Measurements from ENCODE around the gene DHX29.

DHX29 gene

GRCh38 chr5:55294935-55295334 is 12.6 kb downstream of the DHX29 start:
- DNase-seq (ENCODE audit: low spot score) = no peak
- ChIA-PET POLR2A (ENCODE audit: low non-redundant PET) (no interaction called here), CTCF (no interaction called here)
- no peak for TF ChIP-seq CTCF (conservative IDR thresholded peaks at IDR 0.05; ENCODE audit: low read depth)
- no peak overlapping the region for H3K27ac ChIP-seq

DNA sequence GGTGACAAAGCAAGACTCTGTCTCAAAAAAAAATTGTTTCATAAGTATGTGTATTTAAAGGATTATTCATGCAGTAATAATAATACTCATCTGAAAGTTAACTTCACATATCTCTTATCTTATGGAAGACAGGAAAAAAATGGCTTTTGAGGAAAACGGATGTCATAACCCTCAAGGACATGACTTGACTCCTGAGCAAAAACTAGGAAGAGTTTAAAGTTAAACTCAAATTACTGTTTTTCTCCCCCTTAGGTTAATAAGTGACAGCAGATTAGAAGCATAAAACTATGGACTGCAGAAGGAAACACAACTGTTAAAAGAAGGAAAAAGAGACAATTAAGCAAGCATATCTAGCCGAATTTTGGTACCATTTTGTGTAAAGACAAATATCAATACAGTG is 16.5 kb downstream of the DHX29 start:
- POLR2A ChIA-PET (ENCODE audit: low non-redundant PET) = no interaction called here
- TF ChIP-seq CTCF (conservative IDR thresholded peaks at IDR 0.05; ENCODE audit: low read depth) = no peak
- H3K27ac ChIP-seq = no peak overlapping the region
- no peak for DNase-seq (ENCODE audit: low spot score)
- CTCF ChIA-PET = interaction anchor here (0.6 to 0.7 kb wide), 3 partner anchors 41 to 1032 kb away, joined by 3 to 5 read pairs (median 4); no protein-coding TSS in a partner anchor

- no peak for DNase-seq (ENCODE audit: low spot score)
- ChIA-PET CTCF (no interaction called here), POLR2A (ENCODE audit: low non-redundant PET) (no interaction called here)
- no peak overlapping the region for H3K27ac ChIP-seq
- no peak for TF ChIP-seq CTCF (conservative IDR thresholded peaks at IDR 0.05; ENCODE audit: low read depth)
Measured at GRCh38 chr5:55289808-55290207, 17.7 kb downstream of the DHX29 start.

DNA sequence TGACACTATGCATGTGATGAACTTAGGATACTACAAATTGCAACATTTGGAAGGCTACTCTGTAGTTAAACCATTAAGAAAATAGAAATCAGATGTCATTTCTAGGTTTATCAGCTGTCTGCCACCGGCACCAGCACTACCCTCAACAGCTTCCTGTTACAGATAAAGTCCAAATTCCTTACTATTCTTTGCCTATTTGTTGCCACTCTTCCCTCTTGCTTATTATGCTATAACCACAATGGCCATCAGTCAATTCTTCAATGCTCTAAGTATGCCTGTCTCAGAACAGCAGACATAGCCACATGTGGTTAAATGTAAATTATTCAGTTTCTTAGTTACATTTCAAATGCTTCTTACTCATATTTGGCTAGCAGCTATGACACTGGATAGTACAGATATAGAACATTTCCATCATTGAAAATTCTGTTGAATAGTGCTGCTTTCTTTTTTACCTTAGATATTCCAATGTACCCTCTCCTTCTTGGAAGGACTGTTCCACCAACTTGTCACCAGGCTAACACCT is 21.0 kb downstream of the DHX29 start:
- ChIA-PET CTCF (no interaction called here), POLR2A (ENCODE audit: low non-redundant PET) (no interaction called here)

GRCh38 chr5:55278778-55279177 is 28.7 kb downstream of the DHX29 start:
- no peak overlapping the region for H3K27ac ChIP-seq
- POLR2A ChIA-PET (ENCODE audit: low non-redundant PET) = no interaction called here
- CTCF ChIA-PET = no interaction called here
- TF ChIP-seq CTCF (conservative IDR thresholded peaks at IDR 0.05; ENCODE audit: low read depth) = no peak
- DNase-seq (ENCODE audit: low spot score) = peak; percentile 5

More for the DNA sequence above, 21.0 kb downstream of the DHX29 start:
- TF ChIP-seq CTCF (conservative IDR thresholded peaks at IDR 0.05; ENCODE audit: low read depth) = no peak
- DNase-seq (ENCODE audit: low spot score) = no peak
- no peak overlapping the region for H3K27ac ChIP-seq

DNA sequence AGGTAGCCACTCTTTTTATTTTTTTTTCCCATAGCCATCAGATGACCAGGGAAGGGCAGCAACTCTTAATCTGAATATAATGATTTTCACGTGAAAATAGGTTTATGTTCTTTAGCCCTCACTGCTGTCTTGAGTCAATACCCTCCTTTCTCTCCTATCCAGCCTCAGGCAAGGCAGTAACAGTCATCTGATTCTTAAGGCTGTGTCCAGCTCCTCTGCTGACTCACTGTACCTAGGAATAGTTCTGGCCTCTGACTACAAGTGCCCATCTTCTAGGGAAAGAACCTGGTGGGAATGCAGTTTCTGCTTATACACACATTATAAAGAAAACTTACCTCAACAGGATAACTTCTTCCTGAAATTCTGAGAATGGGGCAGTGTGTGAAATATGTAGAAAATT is 30.7 kb downstream of the DHX29 start:
- peak; percentile 41 for DNase-seq (ENCODE audit: low spot score)
- ChIA-PET CTCF (interaction anchor here (0.7 kb wide), 1 partner anchor 360 kb away, joined by 5 read pairs; no protein-coding TSS in a partner anchor), POLR2A (ENCODE audit: low non-redundant PET) (no interaction called here)
- no peak overlapping the region for H3K27ac ChIP-seq
- no peak for TF ChIP-seq CTCF (conservative IDR thresholded peaks at IDR 0.05; ENCODE audit: low read depth)

DNA sequence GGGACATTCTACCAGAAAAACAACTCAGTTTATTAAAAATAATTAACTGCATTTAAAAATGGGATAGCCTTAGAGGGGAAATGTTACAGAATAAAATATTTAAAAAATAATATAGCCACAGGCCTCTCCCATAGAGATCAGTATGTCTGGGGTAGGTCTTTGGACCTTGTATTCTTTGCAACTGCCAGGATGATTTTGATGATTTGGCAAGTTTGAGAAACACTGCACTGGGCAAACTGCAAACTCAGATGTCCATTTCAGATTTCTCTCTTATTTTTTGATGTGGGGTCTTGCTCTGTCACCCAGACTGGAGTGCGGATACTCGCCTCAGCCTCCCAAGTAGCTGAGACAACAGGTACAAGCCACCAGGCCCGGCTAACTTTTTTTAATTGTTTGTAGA is 49.2 kb downstream of the DHX29 start:
- H3K27ac ChIP-seq = no peak overlapping the region
- ChIA-PET POLR2A (ENCODE audit: low non-redundant PET) (no interaction called here), CTCF (no interaction called here)
- no peak for TF ChIP-seq CTCF (conservative IDR thresholded peaks at IDR 0.05; ENCODE audit: low read depth)
- no peak for DNase-seq (ENCODE audit: low spot score)
